Tibial nerve (tissue), 4 donors: ENCODE results near the gene NOTCH1. TPM values are rescaled to one million over a fixed set of nuclear protein-coding genes. Genes with fewer than 3 reads are reported as not detected.

ENCODE experiments used
- DNase-seq, 2 donors: peaks; one replicate each; pipeline ENCODE4 v3.0.0-alpha.2; 2019; ENCODE audit warnings: low spot score in 2 of 2
- H3K27ac ChIP-seq, 4 donors: fragments of 200-600 bp; sonication (generic) in 3 of 4; one replicate each; pipeline ENCODE4 v1.5.1; 2017 to 2019; ENCODE audit warnings: mild to moderate bottlenecking in 1 of 4
- H3K27me3 ChIP-seq, 2 donors: fragments of 200-600 bp; sonication (generic) in 1 of 2; one replicate each; pipeline versions ENCODE4 v1.5.1 to v1.6.0; 2017 to 2019
- H3K36me3 ChIP-seq, 3 donors: fragments of 200-600 bp; sonication (generic); one replicate each; pipeline ENCODE4 v1.5.1; 2018 to 2019
- H3K4me1 ChIP-seq, 4 donors: fragments of 200-600 bp; sonication (generic) in 3 of 4; one replicate each; pipeline ENCODE4 v1.5.1; 2017 to 2019
- H3K4me3 ChIP-seq, 4 donors: fragments of 200-600 bp; sonication (generic) in 3 of 4; one replicate each; pipeline ENCODE4 v1.5.1; 2017 to 2019; ENCODE audit warnings: mild to moderate bottlenecking in 1 of 4, moderate library complexity in 1 of 4
- H3K9me3 ChIP-seq, 4 donors: fragments of 200-600 bp; sonication (generic) in 3 of 4; one replicate each; pipeline ENCODE4 v1.5.1; 2017 to 2019
- EP300 ChIP-seq, 2 donors: sonication (generic); formaldehyde crosslinking; IDR thresholded peaks; one replicate each; pipeline ENCODE4 v1.6.1; 2017; ENCODE audit warnings: antibody characterized with exemption in 2 of 2, mild to moderate bottlenecking in 1 of 2
- POLR2A ChIP-seq, 2 donors: fragments of 450-650 bp; IDR thresholded peaks; one replicate each; pipeline ENCODE4 v1.6.1; 2017; ENCODE audit warnings: antibody characterized with exemption in 2 of 2, mild to moderate bottlenecking in 2 of 2, moderate library complexity in 2 of 2
- WGBS, 2 donors: methylation state at CpG; one replicate each; pipeline ENCODE4 v1.1.5; 2018; 5-methylcytosine and 5-hydroxymethylcytosine counted together
- total RNA-seq, 4 donors: library from RNA; depleted of rRNA; stranded (reverse); fragments of >200 nt; gene quantifications; one replicate each; pipeline ENCODE4 v1.1.0, GENCODE V29; 2016
- TF ChIP-seq, protein P1 (sequence below), 5 experiments: fragments of 200-600 bp in 3 of 5; fragments of 450-650 bp in 2 of 5; sonication (generic) in 3 of 5; IDR thresholded peaks; one replicate each; pipeline ENCODE4 v1.5.1; 2016 to 2019; ENCODE audit warnings: antibody characterized with exemption in 5 of 5, mild to moderate bottlenecking in 3 of 5, moderate library complexity in 2 of 5

Gene NOTCH1
- total RNA-seq, 4 donors from 2014 or later = 29.3 to 65.4 (median 41.5) TPM

DNA sequence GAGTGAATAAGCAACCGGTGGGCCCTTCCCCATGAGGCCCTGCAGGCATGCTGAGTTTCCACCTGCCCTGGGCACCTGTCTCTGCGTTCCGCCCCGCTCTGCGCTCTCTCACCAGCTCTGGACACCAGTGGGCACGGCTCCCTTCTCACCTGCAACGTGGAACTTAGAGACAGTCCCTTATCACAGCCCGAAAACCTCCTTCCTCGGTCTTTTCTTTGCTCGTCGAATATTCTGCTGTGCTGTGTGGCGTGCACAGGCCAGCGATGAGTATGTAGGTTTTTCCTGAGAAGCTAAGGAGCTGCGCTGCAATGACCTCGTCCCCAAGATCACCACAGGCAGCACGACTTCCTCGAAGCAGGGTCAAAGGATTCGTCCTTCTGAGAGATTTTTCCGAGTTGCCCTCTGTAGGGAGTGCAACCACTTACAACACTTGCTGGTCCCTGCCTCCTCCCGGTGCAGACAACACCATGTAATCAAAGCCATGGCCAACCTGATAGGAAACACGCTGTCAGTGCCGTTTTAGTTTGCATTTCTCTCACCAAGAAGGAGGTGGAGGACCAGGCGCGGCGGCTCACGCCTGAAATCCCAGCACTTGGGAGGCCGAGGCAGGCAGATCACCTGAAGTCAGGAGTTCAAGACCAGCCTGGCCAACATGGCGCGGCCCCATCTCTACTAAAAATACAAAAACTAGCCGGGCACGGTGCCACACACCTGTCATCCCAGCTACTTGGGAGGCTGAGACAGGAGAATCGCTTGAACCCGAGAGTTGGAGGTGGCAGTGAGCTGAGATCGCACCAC is 27.2 kb upstream of the NOTCH1 start:
- WGBS, 2 donors = 77 to 83% methylated on average over 33 to 34 of the region's 34 CpGs
- Histone ChIP-seq H3K4me1 (peaks cover 4 to 61% (median 36%) of the 10 kb centered on the region in 4 donors), H3K4me3 (no peak overlapping the region), H3K9me3 (no peaks in the 10 kb centered on the region), H3K27me3 (no peaks in the 10 kb centered on the region), H3K36me3 (no peaks in the 10 kb centered on the region), H3K27ac (peak overlapping the region in 2 of 4 donors; percentile 62 to 82)
- TF ChIP-seq POLR2A (IDR thresholded peaks at IDR 0.05) = no peak
- no peak for DNase-seq

DNA sequence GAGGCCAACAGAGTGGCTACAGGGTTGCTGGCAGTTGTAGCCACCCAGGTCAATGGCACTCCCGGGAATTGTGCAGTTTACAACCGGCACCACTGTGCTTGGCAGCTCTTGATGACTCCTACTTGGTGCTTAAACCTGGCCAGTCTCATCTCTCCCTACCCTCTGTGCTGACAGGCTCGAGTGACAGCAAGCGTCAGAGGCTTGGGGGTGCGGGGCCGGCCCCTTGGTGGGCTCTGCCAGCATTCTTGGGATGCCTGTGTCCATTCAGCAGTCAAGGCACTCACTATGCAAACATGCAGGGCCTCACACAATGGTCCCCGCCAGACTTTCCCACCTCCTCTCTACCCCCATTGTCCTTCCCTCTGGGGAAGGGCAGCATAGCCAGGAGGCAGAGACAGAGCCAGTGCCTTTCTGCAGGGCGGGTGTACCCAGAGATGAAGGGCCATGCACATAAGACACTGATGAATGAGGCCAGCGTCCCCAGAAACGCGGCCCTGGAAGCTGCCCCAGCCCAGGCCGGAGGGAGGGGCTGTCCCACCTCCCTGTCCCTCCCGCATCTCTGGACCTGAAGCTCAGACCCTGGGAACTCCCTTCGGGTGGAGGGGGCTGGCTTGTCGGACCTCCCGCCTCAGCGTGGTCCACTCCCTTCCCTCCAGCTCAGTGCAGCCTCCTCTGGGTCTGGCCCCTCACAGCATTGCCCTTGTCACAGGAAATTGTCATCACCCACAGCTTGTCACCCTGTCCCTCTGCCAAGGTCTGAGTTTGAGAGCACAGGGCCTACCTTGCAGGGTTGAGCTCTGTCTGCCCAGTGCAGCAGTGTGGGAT is 26.4 kb upstream of the NOTCH1 start:
- H3K36me3 ChIP-seq = no peaks in the 10 kb centered on the region
- no peaks in the 10 kb centered on the region for H3K9me3 ChIP-seq
- peak overlapping the region in 3 of 4 donors; percentile 21 to 82 (median 79) for H3K27ac ChIP-seq
- peaks cover 8 to 69% (median 44%) of the 10 kb centered on the region in 4 donors for H3K4me1 ChIP-seq
- H3K4me3 ChIP-seq = no peak overlapping the region
- DNase-seq = no peak
- 48 to 56% methylated on average over 13 to 15 of the region's 17 CpGs for WGBS, 2 donors
- H3K27me3 ChIP-seq = no peaks in the 10 kb centered on the region
- peak in 1 of 2 donors; percentile 27 for TF ChIP-seq EP300 (IDR thresholded peaks at IDR 0.05)
- TF ChIP-seq, protein P1, sequence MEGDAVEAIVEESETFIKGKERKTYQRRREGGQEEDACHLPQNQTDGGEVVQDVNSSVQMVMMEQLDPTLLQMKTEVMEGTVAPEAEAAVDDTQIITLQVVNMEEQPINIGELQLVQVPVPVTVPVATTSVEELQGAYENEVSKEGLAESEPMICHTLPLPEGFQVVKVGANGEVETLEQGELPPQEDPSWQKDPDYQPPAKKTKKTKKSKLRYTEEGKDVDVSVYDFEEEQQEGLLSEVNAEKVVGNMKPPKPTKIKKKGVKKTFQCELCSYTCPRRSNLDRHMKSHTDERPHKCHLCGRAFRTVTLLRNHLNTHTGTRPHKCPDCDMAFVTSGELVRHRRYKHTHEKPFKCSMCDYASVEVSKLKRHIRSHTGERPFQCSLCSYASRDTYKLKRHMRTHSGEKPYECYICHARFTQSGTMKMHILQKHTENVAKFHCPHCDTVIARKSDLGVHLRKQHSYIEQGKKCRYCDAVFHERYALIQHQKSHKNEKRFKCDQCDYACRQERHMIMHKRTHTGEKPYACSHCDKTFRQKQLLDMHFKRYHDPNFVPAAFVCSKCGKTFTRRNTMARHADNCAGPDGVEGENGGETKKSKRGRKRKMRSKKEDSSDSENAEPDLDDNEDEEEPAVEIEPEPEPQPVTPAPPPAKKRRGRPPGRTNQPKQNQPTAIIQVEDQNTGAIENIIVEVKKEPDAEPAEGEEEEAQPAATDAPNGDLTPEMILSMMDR (IDR thresholded peaks at IDR 0.05) = no peak

DNA sequence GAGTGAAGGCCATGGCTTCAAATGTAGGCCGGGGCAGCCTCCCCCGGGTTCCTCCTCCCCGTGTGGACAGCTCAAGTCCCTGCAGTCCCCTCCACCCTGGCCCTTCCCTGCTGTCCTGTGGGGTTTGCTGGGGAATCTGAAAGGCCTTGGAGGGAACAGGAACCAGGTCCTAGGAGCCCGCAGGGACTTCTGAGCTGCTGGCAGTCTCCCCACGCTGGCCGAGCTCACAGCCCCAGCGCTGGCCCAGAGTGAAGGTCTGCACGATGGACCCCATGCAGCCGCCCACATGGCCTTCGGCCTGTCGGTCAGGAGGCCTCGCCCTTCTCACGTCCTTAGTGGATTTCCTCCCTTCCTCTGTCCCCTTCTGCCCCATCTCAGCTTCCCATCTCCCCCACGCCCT is 25.7 kb upstream of the NOTCH1 start:
- Histone ChIP-seq H3K4me3 (no peak overlapping the region), H3K27ac (peak overlapping the region; percentile 21 to 82 (median 53)), H3K9me3 (no peaks in the 10 kb centered on the region), H3K4me1 (peaks cover 8 to 75% (median 48%) of the 10 kb centered on the region in 4 donors), H3K36me3 (no peaks in the 10 kb centered on the region), H3K27me3 (no peaks in the 10 kb centered on the region)
- TF ChIP-seq POLR2A (IDR thresholded peaks at IDR 0.05) = no peak
- TF ChIP-seq, protein P1 (IDR thresholded peaks at IDR 0.05) = no peak
- no peak for TF ChIP-seq EP300 (IDR thresholded peaks at IDR 0.05)
- WGBS, 2 donors = 43 to 55% methylated on average over 14 of the region's 14 CpGs
- DNase-seq = no peak

DNA sequence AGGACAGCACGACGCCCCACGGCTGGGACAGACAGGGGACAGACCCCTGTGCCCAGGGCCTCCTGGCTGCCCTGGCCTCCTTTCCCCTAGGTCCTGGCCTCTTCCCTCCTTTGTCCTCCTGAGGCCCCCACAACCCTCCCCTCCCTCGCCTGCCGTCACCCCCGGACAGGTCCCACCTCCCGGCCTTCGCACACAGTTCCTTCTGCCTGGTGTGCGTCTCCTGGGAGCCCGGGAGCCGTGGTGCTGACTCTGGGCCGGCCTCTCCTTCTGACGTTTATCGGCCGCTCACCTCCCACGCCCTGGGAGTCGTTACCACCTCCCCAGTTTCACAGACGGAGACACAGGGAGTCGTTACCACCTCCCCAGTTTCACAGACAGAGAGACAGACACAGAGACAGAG is 25.1 kb upstream of the NOTCH1 start:
- H3K36me3 ChIP-seq = no peaks in the 10 kb centered on the region
- no peak for DNase-seq
- peaks cover 8 to 75% (median 55%) of the 10 kb centered on the region in 4 donors for H3K4me1 ChIP-seq
- H3K4me3 ChIP-seq = no peak overlapping the region
- H3K27ac ChIP-seq = peak overlapping the region; percentile 21 to 82 (median 53)
- WGBS, 2 donors = 60 to 61% methylated on average over 19 of the region's 19 CpGs
- H3K27me3 ChIP-seq = no peaks in the 10 kb centered on the region
- no peak for TF ChIP-seq EP300 (IDR thresholded peaks at IDR 0.05)
- TF ChIP-seq, protein P1 (IDR thresholded peaks at IDR 0.05) = no peak
- H3K9me3 ChIP-seq = no peaks in the 10 kb centered on the region

DNA sequence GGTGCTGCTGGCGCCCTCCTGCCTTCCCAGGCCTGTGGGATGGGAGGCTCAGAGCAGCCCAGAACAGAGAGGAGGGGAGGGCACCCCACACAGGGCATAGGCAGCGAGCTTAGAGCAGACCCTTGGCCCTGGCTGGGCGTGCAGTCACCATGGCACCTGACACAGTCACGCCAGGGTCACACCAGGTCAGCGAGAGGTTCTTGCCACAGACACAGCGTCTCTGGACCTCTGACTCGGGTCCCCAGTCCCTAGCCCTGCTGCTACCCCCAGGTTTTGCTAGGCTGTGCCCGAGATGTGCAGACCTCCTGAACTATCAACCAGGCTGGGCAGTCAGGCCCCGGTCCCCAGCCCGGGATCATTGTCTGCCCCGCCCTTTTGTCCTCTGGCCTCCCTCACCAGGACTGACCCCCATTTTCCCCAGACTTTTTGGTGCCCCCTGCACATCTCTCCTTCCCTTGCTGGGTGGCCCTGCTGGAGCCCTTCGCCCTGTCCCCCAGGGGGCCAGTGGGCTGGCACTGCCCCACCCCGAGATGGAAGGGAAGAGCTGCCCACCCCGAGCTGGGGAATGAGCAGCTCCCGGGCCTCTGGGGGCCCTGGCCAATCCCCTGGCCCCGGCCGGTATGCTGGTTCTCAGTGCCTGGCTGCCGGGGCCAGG is 24.5 kb upstream of the NOTCH1 start:
- Histone ChIP-seq H3K27ac (peak overlapping the region in 3 of 4 donors; percentile 21 to 82 (median 79)), H3K4me3 (no peak overlapping the region), H3K9me3 (no peaks in the 10 kb centered on the region), H3K4me1 (peaks cover 8 to 78% (median 60%) of the 10 kb centered on the region in 4 donors), H3K27me3 (no peaks in the 10 kb centered on the region), H3K36me3 (no peaks in the 10 kb centered on the region)
- 71 to 75% methylated on average over 15 to 17 of the region's 18 CpGs for WGBS, 2 donors
- TF ChIP-seq EP300 (IDR thresholded peaks at IDR 0.05) (no peak), POLR2A (IDR thresholded peaks at IDR 0.05) (no peak)
- TF ChIP-seq, protein P1 (IDR thresholded peaks at IDR 0.05) = no peak
- DNase-seq = no peak
